Brain microvascular endothelial cell (primary cell): ENCODE measurements around the gene PTAR1.

ENCODE experiments used
- DNase-seq: peaks from one replicate; pipeline ENCODE4 v3.0.0-alpha.2; 2020
- H3K27ac ChIP-seq: fragments of 250-450 bp; sonication (Bioruptor Pico); 2 replicates; pipeline ENCODE4 v1.5.1; 2020; ENCODE audit warnings: mild to moderate bottlenecking, moderate library complexity
- H3K27me3 ChIP-seq: fragments of 250-450 bp; sonication (Bioruptor Pico); replicated peaks from 2 replicates; pipeline ENCODE4 v1.5.1; 2020; ENCODE audit warnings: mild to moderate bottlenecking
- H3K36me3 ChIP-seq: fragments of 250-450 bp; sonication (Bioruptor Pico); replicated peaks from 2 replicates; pipeline ENCODE4 v1.5.1; 2020; ENCODE audit warnings: mild to moderate bottlenecking
- H3K4me3 ChIP-seq: 2 replicates; pipeline ENCODE4 v1.5.1; 2011; ENCODE audit warnings: low read depth, mild to moderate bottlenecking, control low read depth, low read length, moderate library complexity
- CTCF ChIP-seq: IDR thresholded peaks from 2 replicates; pipeline ENCODE4 v1.5.1; 2011; ENCODE audit warnings: low read depth, mild to moderate bottlenecking, moderate library complexity, low read length, control low read depth, inconsistent platforms; ENCODE audit errors: missing control alignments
- in situ Hi-C: cut with HindIII; loops from 2 replicates; pipeline ENCODE4 v1.10.0; 2017; ENCODE audit warnings: low sequenced_read_pairs, low pct_ligation_motif_present

PTAR1 gene

GRCh38 chr9:69674716-69675438 is 84.9 kb downstream of the PTAR1 start:
- no peak overlapping the region for H3K27ac ChIP-seq
- no peaks in the 10 kb centered on the region for H3K36me3 ChIP-seq
- in situ Hi-C loops: no loop called here
- no peak overlapping the region for H3K4me3 ChIP-seq
- H3K27me3 ChIP-seq: no peaks in the 10 kb centered on the region
- peak; percentile 65 for DNase-seq
- TF ChIP-seq CTCF: no peak

- in situ Hi-C loops: no loop called here
- DNase-seq: no peak
- TF ChIP-seq CTCF: peak; percentile 15
- Histone ChIP-seq H3K27ac (no peak overlapping the region), H3K36me3 (no peaks in the 10 kb centered on the region), H3K4me3 (no peak overlapping the region), H3K27me3 (no peaks in the 10 kb centered on the region)
Measured at GRCh38 chr9:69674112-69674685, 85.6 kb downstream of the PTAR1 start.

- Histone ChIP-seq H3K27me3 (no peaks in the 10 kb centered on the region), H3K36me3 (no peaks in the 10 kb centered on the region), H3K4me3 (peak overlapping the region; percentile 74), H3K27ac (no peak overlapping the region)
- in situ Hi-C loops: no loop called here
- no peak for DNase-seq
- TF ChIP-seq CTCF: no peak
Measured at GRCh38 chr9:69673311-69673640, 86.5 kb downstream of the PTAR1 start.

GRCh38 chr9:69672596-69673310 is 87.1 kb downstream of the PTAR1 start:
- no peak overlapping the region for H3K27ac ChIP-seq
- no peaks in the 10 kb centered on the region for H3K36me3 ChIP-seq
- peak overlapping the region; percentile 74 for H3K4me3 ChIP-seq
- in situ Hi-C loops: no loop called here
- peak; percentile 81 for DNase-seq
- TF ChIP-seq CTCF: peak; percentile 96
- H3K27me3 ChIP-seq: no peaks in the 10 kb centered on the region

- peak within 1 kb of the TSS; percentile 74 for H3K4me3 ChIP-seq
- H3K27me3 ChIP-seq: no peaks in the 10 kb centered on the region
- H3K27ac ChIP-seq: no peak within 1 kb of the TSS
- DNase-seq: peak; percentile 10
- H3K36me3 ChIP-seq: no peaks in the 10 kb centered on the region
- TF ChIP-seq CTCF: no peak
- in situ Hi-C loops: no loop called here
Measured at GRCh38 chr9:69671879-69672595, 87.8 kb downstream of the PTAR1 start, which contains the start of gene APBA1. Gene APBA1, minus strand, starts transcription at chr9:69672371.
